Sigmoid colon (tissue), 7 donors: Measurements from ENCODE around the gene CEPT1. TPM values are rescaled to one million over a fixed set of nuclear protein-coding genes. Genes with fewer than 3 reads are reported as not detected.

Source experiments
- DNase-seq: peaks from one replicate; pipeline ENCODE4 v3.0.0-alpha.2; 2019
- H3K27ac ChIP-seq, 4 donors: fragments of 200-600 bp; sonication (generic); one replicate each; pipeline ENCODE4 v1.5.1; 2016 to 2019; ENCODE audit warnings: mild to moderate bottlenecking in 1 of 4
- H3K27me3 ChIP-seq, 3 donors: fragments of 200-600 bp; sonication (generic); one replicate each; pipeline ENCODE4 v1.5.1; 2019; ENCODE audit warnings: mild to moderate bottlenecking in 1 of 3
- H3K36me3 ChIP-seq, 4 donors: fragments of 200-600 bp; sonication (generic); one replicate each; pipeline ENCODE4 v1.5.1; 2016 to 2019
- H3K4me1 ChIP-seq, 4 donors: fragments of 200-600 bp; sonication (generic); one replicate each; pipeline ENCODE4 v1.5.1; 2017 to 2019
- H3K4me3 ChIP-seq, 4 donors: fragments of 200-600 bp; sonication (generic); one replicate each; pipeline ENCODE4 v1.5.1; 2017 to 2019; ENCODE audit warnings: mild to moderate bottlenecking in 2 of 4, moderate library complexity in 1 of 4
- H3K9me3 ChIP-seq, 4 donors: fragments of 200-600 bp in 3 of 4; sonication (generic) in 3 of 4; one replicate each; pipeline versions ENCODE4 v1.5.1 to v1.6.1; 2013 to 2019
- CTCF ChIP-seq, 4 experiments: fragments of 450-650 bp in 3 of 4; fragments of 200-600 bp in 1 of 4; IDR thresholded peaks; one replicate each; pipeline ENCODE4 v1.5.1; 2016 to 2019; ENCODE audit warnings: antibody characterized with exemption in 4 of 4, mild to moderate bottlenecking in 3 of 4, moderate library complexity in 2 of 4
- EP300 ChIP-seq, 4 donors: sonication (generic); formaldehyde crosslinking; IDR thresholded peaks; one replicate each; pipeline ENCODE4 v1.6.1; 2017; ENCODE audit warnings: antibody characterized with exemption in 4 of 4
- POLR2A ChIP-seq, 2 donors: fragments of 450-650 bp; IDR thresholded peaks; one replicate each; pipeline ENCODE4 v1.6.1; 2016; ENCODE audit warnings: antibody characterized with exemption in 2 of 2, mild to moderate bottlenecking in 2 of 2, moderate library complexity in 2 of 2
- POLR2AphosphoS5 ChIP-seq, 4 donors: sonication (generic); formaldehyde crosslinking; IDR thresholded peaks; one replicate each; pipeline ENCODE4 v1.6.1; 2017; ENCODE audit warnings: antibody characterized with exemption in 4 of 4
- WGBS, 2 donors: extraction: QIAGEN DNeasy Blood & Tissue Kit; methylation state at CpG; one replicate each; pipeline ENCODE4 v1.1.7; 2013; 5-methylcytosine and 5-hydroxymethylcytosine counted together
- intact Hi-C: fragments of 100-400 bp; cut with DNase I; formaldehyde crosslinking; loops from one replicate; pipeline ENCODE4 v1.15.1; 2023
- polyA plus RNA-seq, 3 donors: library from polyadenylated mRNA; stranded (reverse); fragments of 200-250 nt; gene quantifications; one replicate each; pipeline ENCODE4 v1.2.3, GENCODE V29; 2013
- small RNA-seq, 3 donors: library from RNA; depleted of rRNA; stranded (forward); fragments of <200 nt; gene quantifications; one replicate each; pipeline ENCODE3, GENCODE V24; 2016
- total RNA-seq, 4 donors: library from RNA; depleted of rRNA; stranded (reverse); fragments of >200 nt; gene quantifications; one replicate each; pipeline ENCODE4 v1.1.0, GENCODE V29; 2016
- donor health status: healthy with polysubstance abuse.
- donor health status: Bipolar disorder and iron deficiency.
- donor health status: healthy.

CEPT1 gene
- total and polyA plus RNA-seq, 7 donors = 7.2 to 41.0 (median 28.2) TPM

- no peak overlapping the region for H3K27ac ChIP-seq
- no peaks in the 10 kb centered on the region for H3K36me3 ChIP-seq
- no peaks in the 10 kb centered on the region for H3K27me3 ChIP-seq
- no peaks in the 10 kb centered on the region for H3K4me1 ChIP-seq
- H3K4me3 ChIP-seq = no peak overlapping the region
- WGBS, 2 donors = 77 to 84% methylated on average over 2 of the region's 2 CpGs
- H3K9me3 ChIP-seq = no peaks in the 10 kb centered on the region
- TF ChIP-seq CTCF (IDR thresholded peaks at IDR 0.05) (no peak), EP300 (IDR thresholded peaks at IDR 0.05) (no peak), POLR2A (IDR thresholded peaks at IDR 0.05) (no peak), POLR2AphosphoS5 (IDR thresholded peaks at IDR 0.05) (no peak)
- intact Hi-C loops = no loop called here
- no peak for DNase-seq
These were observed 88.7 kb downstream of the CEPT1 start for GRCh38 chr1:111228748-111229126.

GRCh38 chr1:111232134-111232533, 92.1 kb downstream of the CEPT1 start:
- intact Hi-C loops = no loop called here
- H3K4me1 ChIP-seq = no peaks in the 10 kb centered on the region
- 81 to 90% methylated on average over 3 of the region's 3 CpGs for WGBS, 2 donors
- peaks cover 0 to 3% (median 0%) of the 10 kb centered on the region in 3 donors for H3K27me3 ChIP-seq
- no peak overlapping the region for H3K27ac ChIP-seq
- no peaks in the 10 kb centered on the region for H3K9me3 ChIP-seq
- TF ChIP-seq CTCF (IDR thresholded peaks at IDR 0.05) (no peak), EP300 (IDR thresholded peaks at IDR 0.05) (no peak), POLR2AphosphoS5 (IDR thresholded peaks at IDR 0.05) (no peak), POLR2A (IDR thresholded peaks at IDR 0.05) (no peak)
- DNase-seq = no peak
- H3K4me3 ChIP-seq = no peak overlapping the region
- H3K36me3 ChIP-seq = no peaks in the 10 kb centered on the region

- TF ChIP-seq POLR2A (IDR thresholded peaks at IDR 0.05) (no peak), EP300 (IDR thresholded peaks at IDR 0.05) (no peak), CTCF (IDR thresholded peaks at IDR 0.05) (no peak), POLR2AphosphoS5 (IDR thresholded peaks at IDR 0.05) (no peak)
- Histone ChIP-seq H3K27me3 (peaks cover 0 to 3% (median 0%) of the 10 kb centered on the region in 3 donors), H3K4me3 (no peak overlapping the region), H3K36me3 (no peaks in the 10 kb centered on the region), H3K27ac (no peak overlapping the region), H3K4me1 (no peaks in the 10 kb centered on the region), H3K9me3 (no peaks in the 10 kb centered on the region)
- no peak for DNase-seq
- 74 to 92% methylated on average over 4 of the region's 4 CpGs for WGBS, 2 donors
- intact Hi-C loops = no loop called here
These were observed 94.2 kb downstream of the CEPT1 start for GRCh38 chr1:111234258-111234657.

Small RNAs within 50 kb of the gene (small RNA-seq; reads per million reads assigned to genes)
- gene AL355816.1 = 0 reads per million in 3 donors

Other genes with a start within 250 kb of the CEPT1 start
- 10 to 100 TPM in 1 of 4 donors, 1 to 10 TPM in 3; 4.5 to 10.3 (median 5.6) TPM for gene LRIF1, start 176.3 kb upstream of the CEPT1 start, total RNA-seq
- 10 to 100 TPM in 1 of 3 donors, 1 to 10 TPM in 2; 4.2 to 10.3 (median 6.0) TPM for gene LRIF1, start 176.3 kb upstream of the CEPT1 start, polyA plus RNA-seq
- 10 to 100 TPM; 47.6 to 69.6 (median 54.5) TPM for gene DRAM2, start 130 bp upstream of the CEPT1 start, total RNA-seq
- gene DRAM2, start 130 bp upstream of the CEPT1 start, polyA plus RNA-seq = 10 to 100 TPM; 27.0 to 58.4 (median 44.9) TPM
- gene DENND2D, start 60.4 kb downstream of the CEPT1 start, total RNA-seq = 1 to 10 TPM; 2.3 to 5.9 (median 4.8) TPM
- 10 to 100 TPM; 34.2 to 77.0 (median 46.5) TPM for gene DENND2D, start 60.4 kb downstream of the CEPT1 start, polyA plus RNA-seq
- gene CHI3L2, start 87.5 kb downstream of the CEPT1 start, total RNA-seq = 1 to 10 TPM in 2 of 4 donors, under 1 TPM in 1, not detected in 1; 0.71 to 2.6 (median 1.8) TPM
- gene CHI3L2, start 87.5 kb downstream of the CEPT1 start, polyA plus RNA-seq = 10 to 100 TPM in 1 of 3 donors, not detected in 2; 11.0 TPM
- gene CHIA, start 150.6 kb downstream of the CEPT1 start, total RNA-seq = not detected
- not detected for gene CHIA, start 150.6 kb downstream of the CEPT1 start, polyA plus RNA-seq